Fibroblast of upper back skin (primary cell): ENCODE measurements around the gene LRRC18.

ENCODE experiments used
- DNase-seq: peaks from one replicate; pipeline ENCODE4 v3.0.0-alpha.2; 2013

The LRRC18 gene

DNA sequence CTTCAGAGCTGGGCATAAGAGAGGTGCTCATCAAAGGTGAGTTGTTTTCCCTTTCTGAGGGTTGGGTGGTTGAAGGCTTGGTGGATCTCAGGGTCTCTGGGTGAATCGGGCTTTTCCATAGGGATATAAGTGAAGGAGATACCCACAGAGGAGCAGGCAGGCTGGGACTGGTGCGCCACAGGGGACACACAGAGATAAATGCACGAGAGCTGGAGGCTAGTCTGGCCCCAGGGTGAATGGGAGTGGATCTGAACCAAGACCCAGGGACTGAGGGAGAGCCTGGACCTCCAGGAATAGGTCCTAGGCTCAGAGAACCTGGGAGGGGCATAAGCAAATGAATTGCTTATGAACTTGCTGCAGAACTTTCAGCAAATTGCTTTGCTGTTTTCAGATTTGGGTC is 61.5 kb downstream of the LRRC18 start:
- no peak for DNase-seq

DNA sequence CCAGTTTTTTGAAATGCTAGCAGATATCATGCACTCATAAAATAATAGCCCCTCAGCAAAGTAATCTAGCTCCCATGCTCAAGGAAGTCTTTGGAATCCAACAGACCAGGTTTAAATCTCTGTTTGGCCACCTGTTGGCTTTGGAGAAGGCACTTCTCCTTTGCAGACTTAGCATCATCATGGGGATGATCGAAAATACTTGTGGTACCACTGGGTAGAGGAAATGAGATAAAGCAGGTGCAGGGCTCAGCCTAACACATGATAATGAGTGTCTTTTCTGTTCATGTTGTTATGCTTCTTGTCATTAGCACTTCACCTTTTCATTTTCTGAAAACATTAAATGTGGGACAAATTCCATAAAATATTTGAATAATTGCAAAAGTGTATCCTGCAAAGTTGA is 67.4 kb downstream of the LRRC18 start:
- DNase-seq = no peak
